Endodermal cell (in vitro differentiated cells): ENCODE data around the gene DDC. TPM values are rescaled to one million over a fixed set of nuclear protein-coding genes. Genes with fewer than 3 reads are reported as not detected.

ENCODE experiments used
- DNase-seq: peaks from one replicate; pipeline ENCODE4 v3.0.0-alpha.2; 2017
- H3K27ac ChIP-seq: 2 replicates; pipeline ENCODE4 v1.5.1; 2013; ENCODE audit warnings: mild to moderate bottlenecking, low read depth, low read length, moderate library complexity
- H3K27me3 ChIP-seq: 2 replicates; pipeline ENCODE4 v1.6.1; 2013; ENCODE audit warnings: mild to moderate bottlenecking, low read length, moderate library complexity; ENCODE audit not compliant: insufficient read depth, control insufficient read depth, poor library complexity, severe bottlenecking
- H3K36me3 ChIP-seq: 2 replicates; pipeline ENCODE4 v1.7.0; 2013; ENCODE audit warnings: mild to moderate bottlenecking, low read length, moderate library complexity; ENCODE audit not compliant: control insufficient read depth, insufficient read depth
- H3K4me1 ChIP-seq: one replicate; pipeline ENCODE4 v1.7.0; 2013; ENCODE audit warnings: low read length; ENCODE audit not compliant: control insufficient read depth, insufficient read depth
- H3K4me3 ChIP-seq: 2 replicates; pipeline ENCODE4 v1.5.1; 2013; ENCODE audit warnings: mild to moderate bottlenecking, low read length, moderate library complexity
- H3K9ac ChIP-seq: 2 replicates; pipeline ENCODE4 v1.6.1; 2013; ENCODE audit warnings: mild to moderate bottlenecking, low read length, moderate library complexity; ENCODE audit not compliant: poor library complexity, severe bottlenecking; ENCODE audit errors: extremely low read depth
- H3K9me3 ChIP-seq: 2 replicates; pipeline ENCODE4 v1.6.1; 2013; ENCODE audit warnings: mild to moderate bottlenecking, low read length, moderate library complexity; ENCODE audit not compliant: control insufficient read depth
- H3K27ac Mint-ChIP-seq: 2 replicates; pipeline ENCODE4 v1.8.0; 2020; ENCODE audit warnings: mixed read lengths
- H3K27me3 Mint-ChIP-seq: 2 replicates; pipeline ENCODE4 v1.8.0; 2021; ENCODE audit warnings: mild to moderate bottlenecking, mixed read lengths; ENCODE audit not compliant: insufficient read depth
- H3K36me3 Mint-ChIP-seq: 2 replicates; pipeline ENCODE4 v1.8.0; 2020; ENCODE audit warnings: low read depth, mixed read lengths
- H3K4me1 Mint-ChIP-seq: 2 replicates; pipeline ENCODE4 v1.8.0; 2020; ENCODE audit warnings: mixed read lengths
- H3K4me3 Mint-ChIP-seq: 2 replicates; pipeline ENCODE4 v1.8.0; 2020; ENCODE audit warnings: mild to moderate bottlenecking, moderate library complexity, mixed read lengths
- H3K9me3 Mint-ChIP-seq: 2 replicates; pipeline ENCODE4 v1.8.0; 2020; ENCODE audit warnings: mild to moderate bottlenecking, mixed read lengths
- CTCF ChIP-seq: fragments of 200-600 bp; sonication (generic); conservative IDR thresholded peaks from 2 replicates; pipeline ENCODE4 v1.5.0; 2021; ENCODE audit warnings: antibody characterized with exemption, mild to moderate bottlenecking
- WGBS, 2 experiments: methylation state at CpG; one replicate each; pipeline versions ENCODE4 v1.1.5 to v1.1.7; 2013; ENCODE audit warnings: missing lambda C conversion rate in 2 of 2, mixed read lengths in 1 of 2; ENCODE audit not compliant: insufficient coverage in 1 of 2, insufficient read length in 1 of 2; 5-methylcytosine and 5-hydroxymethylcytosine counted together
- total RNA-seq, 2 donors: library from RNA; stranded (reverse); fragmentation: NEBNext Ultra II Directional in 1 of 2; extraction: Animal tissue kit (Norgen Biotek cat#: 25700) in 1 of 2; gene quantifications; 2 replicates in 1 of 2; 3 replicates in 1 of 2; pipeline ENCODE4 v1.2.1, GENCODE V29; 2021

The DDC gene
- total RNA-seq, 2 donors from 2014 or later: 1.1 TPM

- no peak for TF ChIP-seq CTCF
- H3K4me1 ChIP-seq: no peaks in the 10 kb centered on the region
- peaks cover 4% of the 10 kb centered on the region for H3K9me3 ChIP-seq
- peaks cover 6% of the 10 kb centered on the region for H3K27me3 ChIP-seq
- peaks cover 10% of the 10 kb centered on the region for H3K27me3 Mint-ChIP-seq
- H3K27ac ChIP-seq: no peak overlapping the region
- H3K4me1 Mint-ChIP-seq: no peaks in the 10 kb centered on the region
- no peaks in the 10 kb centered on the region for H3K36me3 ChIP-seq
- WGBS, 2 experiments: 92% methylated on average over 4 to 6 of the region's 6 CpGs
- no peak overlapping the region for H3K4me3 ChIP-seq
- H3K36me3 Mint-ChIP-seq: no peaks in the 10 kb centered on the region
- H3K4me3 Mint-ChIP-seq: no peak overlapping the region
- H3K9ac ChIP-seq: no peak overlapping the region
- no peak for DNase-seq
- H3K9me3 Mint-ChIP-seq: peaks cover 25% of the 10 kb centered on the region
- H3K27ac Mint-ChIP-seq: no peak overlapping the region
Measured at GRCh38 chr7:50567715-50568261, 2.6 kb upstream of the DDC start.

- H3K27me3 Mint-ChIP-seq: peaks cover 10% of the 10 kb centered on the region
- H3K36me3 Mint-ChIP-seq: no peaks in the 10 kb centered on the region
- Histone ChIP-seq H3K4me1 (no peaks in the 10 kb centered on the region), H3K9me3 (peaks cover 4% of the 10 kb centered on the region), H3K36me3 (no peaks in the 10 kb centered on the region), H3K9ac (no peak overlapping the region), H3K27me3 (peaks cover 6% of the 10 kb centered on the region), H3K27ac (no peak overlapping the region), H3K4me3 (no peak overlapping the region)
- H3K4me3 Mint-ChIP-seq: no peak overlapping the region
- 84 to 94% methylated on average over 3 to 5 of the region's 5 CpGs for WGBS, 2 experiments
- H3K9me3 Mint-ChIP-seq: peaks cover 17% of the 10 kb centered on the region
- H3K4me1 Mint-ChIP-seq: no peaks in the 10 kb centered on the region
- no peak overlapping the region for H3K27ac Mint-ChIP-seq
- no peak for DNase-seq
- no peak for TF ChIP-seq CTCF
Measured at GRCh38 chr7:50565977-50566376, 772 bp upstream of the DDC start.

- H3K4me1 ChIP-seq: no peaks in the 10 kb centered on the region
- peaks cover 12% of the 10 kb centered on the region for H3K27me3 Mint-ChIP-seq
- no peak for DNase-seq
- TF ChIP-seq CTCF: no peak
- no peaks in the 10 kb centered on the region for H3K4me1 Mint-ChIP-seq
- H3K4me3 ChIP-seq: no peak overlapping the region
- H3K27ac ChIP-seq: no peak overlapping the region
- no peaks in the 10 kb centered on the region for H3K36me3 ChIP-seq
- H3K9me3 ChIP-seq: peaks cover 4% of the 10 kb centered on the region
- H3K9ac ChIP-seq: no peak overlapping the region
- no peak overlapping the region for H3K4me3 Mint-ChIP-seq
- H3K9me3 Mint-ChIP-seq: peaks cover 12% of the 10 kb centered on the region
- whole genome bisulfite sequencing, 2 experiments: 80 to 83% methylated on average over 2 of the region's 2 CpGs
- H3K36me3 Mint-ChIP-seq: no peaks in the 10 kb centered on the region
- H3K27ac Mint-ChIP-seq: no peak overlapping the region
- peaks cover 6% of the 10 kb centered on the region for H3K27me3 ChIP-seq
Measured at GRCh38 chr7:50565559-50565916, 333 bp upstream of the DDC start.
